Kidney (tissue), 14 donors: ENCODE data around the gene LRRC32. TPM values are rescaled to one million over a fixed set of nuclear protein-coding genes. Genes with fewer than 3 reads are reported as not detected.
A peak's percentile ranks its signal among the peaks of the same experiment; 100 is the strongest.

Experiments used
- DNase-seq, 5 donors: peaks; one replicate each; pipeline ENCODE4 v3.0.0-alpha.2; 2013 to 2020
- FAIRE-seq: peaks from 2 replicates; lab custom pipeline; 2012; peaks lifted over from hg19 to GRCh38; lab: Jason Lieb, UNC
- H3K27ac ChIP-seq, 2 donors: one replicate each; pipeline ENCODE4 v1.7.0; 2013; ENCODE audit warnings: low read depth in 2 of 2, low read length in 2 of 2, inconsistent platforms in 1 of 2
- H3K27me3 ChIP-seq: one replicate; pipeline ENCODE4 v1.7.1; 2013; ENCODE audit warnings: low read length, inconsistent platforms; ENCODE audit not compliant: control insufficient read depth, insufficient read depth
- H3K36me3 ChIP-seq, 3 donors: one replicate each; pipeline versions ENCODE4 v1.7.0 to v1.7.1; 2013; ENCODE audit warnings: low read length in 3 of 3, control low read depth in 1 of 3, inconsistent platforms in 1 of 3; ENCODE audit not compliant: insufficient read depth in 3 of 3, control insufficient read depth in 2 of 3
- H3K4me1 ChIP-seq, 3 donors: one replicate each; pipeline versions ENCODE4 v1.7.0 to v1.7.1; 2013; ENCODE audit warnings: low read length in 3 of 3, inconsistent platforms in 1 of 3, low read depth in 1 of 3; ENCODE audit not compliant: control insufficient read depth in 2 of 3, insufficient read depth in 2 of 3
- H3K4me3 ChIP-seq, 3 donors: one replicate each; pipeline versions ENCODE4 v1.7.0 to v1.8.1; 2013; ENCODE audit warnings: low read length in 3 of 3, control low read depth in 1 of 3, inconsistent platforms in 1 of 3
- H3K9ac ChIP-seq, 3 donors: one replicate each; pipeline versions ENCODE4 v1.7.0 to v1.7.1; 2013; ENCODE audit warnings: low read length in 3 of 3, control low read depth in 1 of 3, inconsistent platforms in 1 of 3
- H3K9me3 ChIP-seq, 3 donors: one replicate each; pipeline versions ENCODE4 v1.7.0 to v1.7.1; 2013; ENCODE audit warnings: low read length in 3 of 3, control low read depth in 1 of 3, inconsistent platforms in 1 of 3; ENCODE audit not compliant: control insufficient read depth in 2 of 3, insufficient read depth in 1 of 3
- CTCF ChIP-seq: IDR thresholded peaks from 3 replicates; pipeline ENCODE4 v1.5.1; 2012; ENCODE audit warnings: mild to moderate bottlenecking, moderate library complexity, borderline replicate concordance; ENCODE audit not compliant: insufficient read depth; ENCODE audit errors: extremely low read depth
- intact Hi-C: fragments of 100-400 bp; cut with DNase I; formaldehyde crosslinking; loops from one replicate; pipeline ENCODE4 v1.11.1; 2022
- polyA plus RNA-seq: library from polyadenylated mRNA; stranded (reverse); fragments of 350-450 nt; fragmentation: Illumina TruSeq; extraction: RNeasy Lipid Tissue Mini Kit (QIAGEN cat#74804); gene quantifications from one replicate; pipeline ENCODE4 v1.2.3, GENCODE V29; 2014; ENCODE audit warnings: low read depth, low replicate concordance; ENCODE audit not compliant: insufficient read depth
- total RNA-seq: library from RNA; stranded (reverse); fragmentation: NEBNext Ultra II Directional; extraction: Animal tissue kit (Norgen Biotek cat#: 25700); gene quantifications from one replicate; pipeline ENCODE4 v1.2.1, GENCODE V29; 2021
- donor health status: control.
- donor health status: control.
- donor health status: control.
- donor health status: control.
- donor health status: control.
- donor health status: DM: yes; HTN: yes; CAD: no.
- donor health status: Normal renal cell carcinoma (clear cell type).

The LRRC32 gene
- total and polyA plus RNA-seq, 2 donors from 2014 or later = 105 to 136 TPM

GRCh38 chr11:76659672-76660532, 10.6 kb downstream of the LRRC32 start:
- no peaks in the 10 kb centered on the region for H3K9me3 ChIP-seq
- no peak overlapping the region for H3K27ac ChIP-seq
- peaks cover 0 to 20% (median 2%) of the 10 kb centered on the region in 3 donors for H3K4me1 ChIP-seq
- FAIRE-seq = no peak
- intact Hi-C loops = no loop called here
- peaks cover 0 to 25% (median 0%) of the 10 kb centered on the region in 3 donors for H3K36me3 ChIP-seq
- H3K9ac ChIP-seq = no peak overlapping the region
- no peaks in the 10 kb centered on the region for H3K27me3 ChIP-seq
- peak in 2 of 5 donors; percentile 39 to 64 for DNase-seq
- no peak overlapping the region for H3K4me3 ChIP-seq
- TF ChIP-seq CTCF = no peak

- FAIRE-seq (no peak), DNase-seq (peak in 2 of 5 donors; percentile 22 to 51)
- H3K4me1 ChIP-seq = peaks cover 0 to 23% (median 3%) of the 10 kb centered on the region in 3 donors
- H3K27ac ChIP-seq = peak overlapping the region in 1 of 2 donors; percentile 20
- TF ChIP-seq CTCF = no peak
- no peak overlapping the region for H3K9ac ChIP-seq
- intact Hi-C loops = no loop called here
- no peaks in the 10 kb centered on the region for H3K27me3 ChIP-seq
- no peak overlapping the region for H3K4me3 ChIP-seq
- H3K36me3 ChIP-seq = peaks cover 0 to 18% (median 0%) of the 10 kb centered on the region in 3 donors
- H3K9me3 ChIP-seq = no peaks in the 10 kb centered on the region
Measured at GRCh38 chr11:76658651-76659650, 11.6 kb downstream of the LRRC32 start.

GRCh38 chr11:76658231-76658630, 12.3 kb downstream of the LRRC32 start:
- no peak for FAIRE-seq
- H3K36me3 ChIP-seq = peaks cover 0 to 18% (median 0%) of the 10 kb centered on the region in 3 donors
- no peak for TF ChIP-seq CTCF
- no peaks in the 10 kb centered on the region for H3K27me3 ChIP-seq
- H3K4me1 ChIP-seq = peaks cover 0 to 23% (median 3%) of the 10 kb centered on the region in 3 donors
- intact Hi-C loops = no loop called here
- H3K27ac ChIP-seq = no peak overlapping the region
- no peak overlapping the region for H3K9ac ChIP-seq
- DNase-seq = no peak
- no peak overlapping the region for H3K4me3 ChIP-seq
- H3K9me3 ChIP-seq = no peaks in the 10 kb centered on the region
